ENCODE data around the gene SCN5A.

GRCh38 chr3:38566215-38566528 lies 83.3 kb downstream of the SCN5A start:
- TF ChIP-seq POLR2AphosphoS5 (IDR thresholded peaks at IDR 0.05; ENCODE audit: low read depth, low read length) (no peak), POLR2A (IDR thresholded peaks at IDR 0.05; ENCODE audit: low read depth, low read length) (no peak), TAF1 (IDR thresholded peaks at IDR 0.05; ENCODE audit: borderline replicate concordance, low read depth, low read length) (no peak)
